GM18520 (cell line): ENCODE data around the gene SERPINA9.

Source experiments
- ATAC-seq: cut with Tn5 transposase; IDR thresholded peaks from one replicate; pipeline ENCODE4 v1.9.1; 2021; ENCODE audit not compliant: unreplicated experiment

SERPINA9 gene

GRCh38 chr14:94462763-94463572 is 13.0 kb downstream of the SERPINA9 start:
- ATAC-seq, result no peak

- no peak for ATAC-seq
Measured at GRCh38 chr14:94462219-94462551, 13.8 kb downstream of the SERPINA9 start.

- ATAC-seq, result no peak
Measured at GRCh38 chr14:94461526-94462218, 14.3 kb downstream of the SERPINA9 start.

GRCh38 chr14:94460631-94461416 is 15.2 kb downstream of the SERPINA9 start:
- ATAC-seq, result no peak

GRCh38 chr14:94458558-94459205 is 17.3 kb downstream of the SERPINA9 start:
- ATAC-seq, result no peak

GRCh38 chr14:94458096-94458495 is 17.9 kb downstream of the SERPINA9 start:
- no peak for ATAC-seq

GRCh38 chr14:94455928-94456327 is 20.1 kb downstream of the SERPINA9 start:
- ATAC-seq, result no peak

GRCh38 chr14:94451826-94452225 is 24.2 kb downstream of the SERPINA9 start:
- no peak for ATAC-seq

- no peak for ATAC-seq
Measured at GRCh38 chr14:94451091-94451771, 24.8 kb downstream of the SERPINA9 start.

- ATAC-seq, result no peak
Measured at GRCh38 chr14:94450722-94451090, 25.3 kb downstream of the SERPINA9 start.

- no peak for ATAC-seq
Measured at GRCh38 chr14:94449930-94450329, 26.1 kb downstream of the SERPINA9 start.

GRCh38 chr14:94448071-94448808 is 27.8 kb downstream of the SERPINA9 start:
- no peak for ATAC-seq

GRCh38 chr14:94447206-94447605 is 28.8 kb downstream of the SERPINA9 start:
- no peak for ATAC-seq

- ATAC-seq, result no peak
Measured at GRCh38 chr14:94446126-94446525, 29.9 kb downstream of the SERPINA9 start.

GRCh38 chr14:94445003-94445402 is 31.0 kb downstream of the SERPINA9 start:
- no peak for ATAC-seq

GRCh38 chr14:94441531-94442205 is 34.3 kb downstream of the SERPINA9 start:
- no peak for ATAC-seq

- ATAC-seq, result no peak
Measured at GRCh38 chr14:94441130-94441529, 34.9 kb downstream of the SERPINA9 start.

- ATAC-seq, result no peak
Measured at GRCh38 chr14:94439453-94440057, 36.4 kb downstream of the SERPINA9 start.

GRCh38 chr14:94428610-94429009 is 47.4 kb downstream of the SERPINA9 start:
- no peak for ATAC-seq
